Nephron progenitor cell (in vitro differentiated cells): ENCODE measurements around the gene ARID1A.

Source experiments
- DNase-seq: peaks from one replicate; pipeline ENCODE4 v3.0.0; 2021
- H3K27ac Mint-ChIP-seq: 2 replicates; pipeline ENCODE4 v1.8.0; 2021; ENCODE audit warnings: mild to moderate bottlenecking, moderate library complexity, mixed read lengths
- H3K27me3 Mint-ChIP-seq: 2 replicates; pipeline ENCODE4 v1.8.0; 2021; ENCODE audit warnings: mild to moderate bottlenecking, low read depth, mixed read lengths; ENCODE audit not compliant: poor library complexity
- H3K36me3 Mint-ChIP-seq: 2 replicates; pipeline ENCODE4 v1.8.0; 2021; ENCODE audit warnings: low read depth, mixed read lengths
- H3K4me1 Mint-ChIP-seq: 2 replicates; pipeline ENCODE4 v1.8.0; 2021; ENCODE audit warnings: mixed read lengths
- H3K4me3 Mint-ChIP-seq: 2 replicates; pipeline ENCODE4 v1.8.0; 2021; ENCODE audit warnings: mild to moderate bottlenecking, moderate library complexity, mixed read lengths
- H3K9me3 Mint-ChIP-seq: 2 replicates; pipeline ENCODE4 v1.8.0; 2021; ENCODE audit warnings: mild to moderate bottlenecking, moderate library complexity, mixed read lengths
- TF ChIP-seq, protein P1 (sequence below): fragments of 200-600 bp; sonication (generic); IDR thresholded peaks from 2 replicates; pipeline ENCODE4 v1.5.0; 2021; ENCODE audit warnings: antibody characterized with exemption

Gene ARID1A

DNA sequence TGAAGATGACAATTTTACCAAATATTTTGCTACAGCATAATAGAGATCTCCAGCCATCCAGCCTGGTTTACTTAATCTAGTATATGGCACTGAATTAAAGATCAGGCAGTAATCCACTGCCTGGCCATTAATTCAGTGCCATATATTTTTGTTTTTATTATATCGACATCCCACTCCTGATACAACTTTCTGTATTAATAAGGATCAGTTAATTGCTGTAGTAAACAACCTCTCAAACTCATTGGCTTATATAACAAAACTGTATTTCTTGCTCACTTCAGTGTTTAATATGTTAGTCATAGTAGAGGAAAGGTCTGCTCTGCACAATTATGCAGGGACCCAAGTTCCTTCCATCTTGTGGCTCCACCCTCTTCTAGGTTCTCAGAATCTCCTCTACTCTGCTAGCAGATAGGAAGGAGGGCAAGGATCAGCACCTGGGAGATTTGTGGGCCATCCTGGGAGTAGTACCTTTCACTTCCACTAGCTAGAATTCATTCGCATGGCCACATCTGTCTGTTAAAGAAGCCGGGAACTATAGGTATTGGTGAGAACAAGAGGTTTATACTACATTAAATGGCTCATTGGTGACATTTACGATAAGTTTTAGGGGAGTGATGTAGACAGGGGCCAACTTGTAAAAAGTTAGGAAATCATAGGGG lies 127.1 kb downstream of the ARID1A start:
- DNase-seq = no peak
- H3K4me1 Mint-ChIP-seq = peaks cover 27% of the 10 kb centered on the region
- no peak overlapping the region for H3K4me3 Mint-ChIP-seq
- no peaks in the 10 kb centered on the region for H3K36me3 Mint-ChIP-seq
- H3K27ac Mint-ChIP-seq = no peak overlapping the region
- no peaks in the 10 kb centered on the region for H3K27me3 Mint-ChIP-seq
- TF ChIP-seq, protein P1, sequence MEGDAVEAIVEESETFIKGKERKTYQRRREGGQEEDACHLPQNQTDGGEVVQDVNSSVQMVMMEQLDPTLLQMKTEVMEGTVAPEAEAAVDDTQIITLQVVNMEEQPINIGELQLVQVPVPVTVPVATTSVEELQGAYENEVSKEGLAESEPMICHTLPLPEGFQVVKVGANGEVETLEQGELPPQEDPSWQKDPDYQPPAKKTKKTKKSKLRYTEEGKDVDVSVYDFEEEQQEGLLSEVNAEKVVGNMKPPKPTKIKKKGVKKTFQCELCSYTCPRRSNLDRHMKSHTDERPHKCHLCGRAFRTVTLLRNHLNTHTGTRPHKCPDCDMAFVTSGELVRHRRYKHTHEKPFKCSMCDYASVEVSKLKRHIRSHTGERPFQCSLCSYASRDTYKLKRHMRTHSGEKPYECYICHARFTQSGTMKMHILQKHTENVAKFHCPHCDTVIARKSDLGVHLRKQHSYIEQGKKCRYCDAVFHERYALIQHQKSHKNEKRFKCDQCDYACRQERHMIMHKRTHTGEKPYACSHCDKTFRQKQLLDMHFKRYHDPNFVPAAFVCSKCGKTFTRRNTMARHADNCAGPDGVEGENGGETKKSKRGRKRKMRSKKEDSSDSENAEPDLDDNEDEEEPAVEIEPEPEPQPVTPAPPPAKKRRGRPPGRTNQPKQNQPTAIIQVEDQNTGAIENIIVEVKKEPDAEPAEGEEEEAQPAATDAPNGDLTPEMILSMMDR = no peak
- peaks cover 5% of the 10 kb centered on the region for H3K9me3 Mint-ChIP-seq

DNA sequence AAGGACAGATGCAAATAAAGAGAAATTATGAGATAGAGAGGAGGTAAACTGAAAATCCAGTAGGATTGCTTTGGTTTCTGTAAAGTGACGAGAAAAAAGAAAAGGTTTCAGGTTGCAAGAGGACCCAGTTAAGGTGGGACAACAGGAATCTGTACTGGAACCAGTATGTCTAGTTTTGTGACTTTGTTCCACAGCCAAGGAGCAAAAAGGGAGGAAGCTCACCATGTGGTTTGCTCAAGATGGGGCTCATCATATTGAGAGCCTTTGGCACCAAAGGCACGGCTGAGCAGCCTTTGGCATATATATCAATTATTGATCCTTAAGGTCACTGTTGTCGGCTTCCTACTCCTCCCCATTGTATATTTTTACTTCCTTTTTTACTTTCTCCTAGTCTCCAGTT lies 128.9 kb downstream of the ARID1A start:
- no peak for DNase-seq
- Mint-ChIP-seq H3K4me3 (no peak overlapping the region), H3K4me1 (peaks cover 45% of the 10 kb centered on the region), H3K36me3 (no peaks in the 10 kb centered on the region), H3K9me3 (no peaks in the 10 kb centered on the region), H3K27ac (no peak overlapping the region), H3K27me3 (no peaks in the 10 kb centered on the region)
- TF ChIP-seq, protein P1 = no peak

DNA sequence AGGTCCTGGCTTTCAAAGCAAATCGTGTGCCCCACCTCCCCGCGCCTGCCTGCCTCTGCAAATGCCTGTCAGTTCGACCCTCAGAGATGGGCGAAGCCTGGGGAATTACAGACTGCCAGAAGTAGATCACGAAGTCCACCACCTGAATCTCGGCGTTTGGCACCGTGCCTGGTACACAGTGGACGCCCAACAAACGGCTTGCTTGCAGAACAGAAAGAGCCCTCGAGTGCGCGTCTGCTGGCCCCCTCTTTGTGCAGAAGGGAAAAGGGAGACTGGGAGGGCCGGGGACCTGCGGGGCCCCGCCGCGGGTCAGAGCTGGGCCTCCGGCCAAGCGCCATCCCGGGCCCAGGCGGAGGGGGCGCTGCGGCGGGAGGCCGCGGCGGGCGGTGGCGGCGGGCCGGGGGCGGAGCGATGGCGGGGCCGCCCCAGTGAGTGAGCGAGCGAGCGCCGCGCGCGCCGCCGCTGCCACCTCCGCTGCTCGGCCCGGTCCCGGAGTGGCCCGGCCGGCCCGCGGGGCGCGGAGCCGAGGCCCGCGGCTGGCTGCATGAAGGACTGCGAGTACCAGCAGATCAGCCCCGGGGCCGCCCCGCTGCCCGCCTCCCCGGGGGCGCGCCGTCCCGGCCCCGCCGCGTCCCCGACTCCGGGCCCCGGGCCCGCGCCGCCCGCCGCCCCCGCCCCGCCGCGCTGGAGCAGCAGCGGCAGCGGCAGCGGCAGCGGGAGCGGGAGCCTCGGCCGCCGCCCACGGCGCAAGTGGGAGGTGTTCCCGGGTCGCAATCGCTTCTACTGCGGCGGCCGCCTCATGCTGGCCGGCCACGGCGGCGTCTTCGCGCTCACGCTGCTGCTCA lies 130.7 kb downstream of the ARID1A start, which contains the start of gene ZDHHC18:
Gene ZDHHC18, plus strand, starts transcription at position 428 of the 845 bp plus-strand sequence. Its CDS starts 117 bp downstream, at position 545.
- TF ChIP-seq, protein P1 = no peak
- H3K9me3 Mint-ChIP-seq = no peaks in the 10 kb centered on the region
- H3K27me3 Mint-ChIP-seq = no peaks in the 10 kb centered on the region
- peak within 1 kb of the TSS; percentile 65 for H3K27ac Mint-ChIP-seq
- H3K4me1 Mint-ChIP-seq = peaks cover 50% of the 10 kb centered on the region
- DNase-seq = peak; percentile 82
- H3K36me3 Mint-ChIP-seq = no peaks in the 10 kb centered on the region
- H3K4me3 Mint-ChIP-seq = peak within 1 kb of the TSS; percentile 93

DNA sequence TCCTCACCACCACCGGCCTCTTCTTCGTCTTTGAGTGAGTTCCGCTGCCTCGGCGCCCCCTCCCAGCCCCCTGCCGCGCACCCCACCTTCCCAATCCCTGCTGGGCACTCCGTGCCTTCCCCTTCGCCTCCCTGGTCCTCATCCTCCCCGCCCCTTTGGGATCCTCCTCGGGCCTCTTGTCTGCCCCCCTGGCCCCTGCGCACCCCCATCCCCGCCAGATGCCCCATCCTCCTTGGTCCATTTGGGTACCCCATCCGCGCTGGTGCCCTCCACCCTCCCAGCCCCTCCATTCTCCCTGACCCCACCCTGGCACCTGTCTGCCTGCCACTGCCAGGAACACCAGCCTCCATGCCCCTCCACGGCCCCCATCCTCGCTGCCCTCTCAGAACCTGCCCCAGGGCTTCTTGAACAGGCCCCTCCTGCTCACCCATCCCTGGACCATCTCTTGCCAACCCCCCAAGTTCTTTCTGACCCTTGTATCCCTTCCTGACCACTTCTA lies 131.3 kb downstream of the ARID1A start:
- Mint-ChIP-seq H3K27me3 (no peaks in the 10 kb centered on the region), H3K4me3 (peak overlapping the region; percentile 90), H3K36me3 (peaks cover 5% of the 10 kb centered on the region), H3K9me3 (no peaks in the 10 kb centered on the region), H3K27ac (peak overlapping the region; percentile 65), H3K4me1 (peaks cover 55% of the 10 kb centered on the region)
- DNase-seq = no peak
- TF ChIP-seq, protein P1 = no peak

DNA sequence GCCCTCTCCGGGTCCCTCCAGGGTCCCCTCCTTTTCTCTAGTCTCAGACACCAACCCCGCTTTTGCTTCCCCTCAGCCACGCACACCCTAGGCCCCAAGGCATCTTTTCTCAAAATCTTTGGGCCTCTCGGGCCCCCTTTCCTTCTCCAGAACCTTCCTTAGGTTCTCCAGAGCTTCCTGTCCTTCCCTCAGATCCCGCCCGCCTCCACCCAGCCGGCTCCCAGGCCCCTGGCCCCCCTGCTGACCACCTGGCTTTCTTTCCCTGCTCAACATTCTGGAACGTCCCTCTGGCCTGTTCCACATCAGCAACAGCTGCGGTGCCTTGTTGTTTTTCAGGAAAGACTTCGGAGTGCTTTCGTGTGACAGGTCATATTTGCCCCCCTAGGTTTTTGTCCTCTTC lies 131.8 kb downstream of the ARID1A start:
- peaks cover 55% of the 10 kb centered on the region for H3K4me1 Mint-ChIP-seq
- H3K27ac Mint-ChIP-seq = peak overlapping the region; percentile 65
- peak; percentile 41 for DNase-seq
- no peaks in the 10 kb centered on the region for H3K27me3 Mint-ChIP-seq
- peak overlapping the region; percentile 90 for H3K4me3 Mint-ChIP-seq
- no peaks in the 10 kb centered on the region for H3K9me3 Mint-ChIP-seq
- peaks cover 9% of the 10 kb centered on the region for H3K36me3 Mint-ChIP-seq
- TF ChIP-seq, protein P1 = no peak
